Naive thymus-derived CD8-positive, alpha-beta T cell (primary cell): ENCODE data around the gene DHX58. TPM values are rescaled to one million over a fixed set of nuclear protein-coding genes. Genes with fewer than 3 reads are reported as not detected.

ENCODE experiments used
- ATAC-seq, 2 donors: fragments of 150-1000 bp; cut with Tn5 transposase in 1 of 2; sonication (Bioruptor Pico), chemical (Tn5 transposase) in 1 of 2; 1 replicate in 1 of 2; 2 replicates in 1 of 2; pipeline ENCODE4 v1.10.0; 2021; ENCODE audit warnings: mild to moderate bottlenecking in 2 of 2, moderate library complexity in 2 of 2
- POLR2A ChIA-PET: fragments of 350-600 bp; sonication (Branson Sonifier 250); formaldehyde crosslinking; loops from one replicate; lab custom pipeline; 2021; ENCODE audit warnings: antibody characterized with exemption; lab: Charles Lee
- DNase-seq, 10 donors: peaks; one replicate each; pipeline versions ENCODE4 v3.0.0 to v3.0.0-alpha.2; 2020 to 2022
- H3K27ac Mint-ChIP-seq, 10 donors: one replicate each; pipeline ENCODE4 v1.8.0; 2020 to 2022; ENCODE audit warnings: mild to moderate bottlenecking in 10 of 10, mixed read lengths in 10 of 10, moderate library complexity in 4 of 10, inconsistent platforms in 1 of 10
- H3K27me3 Mint-ChIP-seq, 5 donors: one replicate each; pipeline ENCODE4 v1.8.0; 2021 to 2022; ENCODE audit warnings: mixed read lengths in 5 of 5
- H3K36me3 Mint-ChIP-seq, 3 donors: one replicate each; pipeline ENCODE4 v1.8.0; 2020 to 2022; ENCODE audit warnings: mixed read lengths in 3 of 3, mild to moderate bottlenecking in 2 of 3, inconsistent platforms in 1 of 3
- H3K4me1 Mint-ChIP-seq, 4 donors: one replicate each; pipeline ENCODE4 v1.8.0; 2021 to 2022; ENCODE audit warnings: mixed read lengths in 4 of 4
- H3K4me3 Mint-ChIP-seq, 10 donors: one replicate each; pipeline ENCODE4 v1.8.0; 2020 to 2022; ENCODE audit warnings: mild to moderate bottlenecking in 10 of 10, mixed read lengths in 10 of 10, moderate library complexity in 6 of 10, inconsistent platforms in 1 of 10
- H3K9me3 Mint-ChIP-seq, 9 donors: one replicate each; pipeline ENCODE4 v1.8.0; 2020 to 2022; ENCODE audit warnings: mixed read lengths in 9 of 9, mild to moderate bottlenecking in 3 of 9, inconsistent platforms in 1 of 9, moderate library complexity in 1 of 9
- polyA plus RNA-seq, 3 donors: library from polyadenylated mRNA; unstranded; fragments of 300-500 nt; fragmentation: Illumina TruSeq; gene quantifications; one replicate each; pipeline ENCODE4 v1.2.3, GENCODE V29; 2021
- total RNA-seq, 8 experiments: library from RNA in 2 of 8; stranded (reverse) in 2 of 8; gene quantifications; one replicate each; pipeline ENCODE4 v1.2.3 and lab custom pipeline; 2021 to 2026

DHX58 gene
- total and polyA plus RNA-seq, 5 experiments from 2014 or later = 7.3 to 57.3 (median 21.7) TPM

GRCh38 chr17:42055496-42055895 lies 57.0 kb downstream of the DHX58 start:
- POLR2A ChIA-PET = no interaction called here
- Mint-ChIP-seq H3K27ac (peak overlapping the region in 1 of 10 donors; percentile 21), H3K36me3 (no peaks in the 10 kb centered on the region), H3K27me3 (peaks cover 6 to 37% (median 21%) of the 10 kb centered on the region in 5 donors), H3K4me1 (peaks cover 5 to 8% (median 5%) of the 10 kb centered on the region in 4 donors), H3K9me3 (no peaks in the 10 kb centered on the region), H3K4me3 (no peak overlapping the region)
- DNase-seq (no peak), ATAC-seq (no peak)

- Mint-ChIP-seq H3K4me3 (no peak overlapping the region), H3K27me3 (peaks cover 6 to 37% (median 21%) of the 10 kb centered on the region in 5 donors), H3K36me3 (no peaks in the 10 kb centered on the region), H3K27ac (no peak overlapping the region), H3K4me1 (peaks cover 4 to 6% (median 5%) of the 10 kb centered on the region in 4 donors), H3K9me3 (no peaks in the 10 kb centered on the region)
- ATAC-seq (no peak), DNase-seq (no peak)
- POLR2A ChIA-PET = no interaction called here
Measured at GRCh38 chr17:42055027-42055426, 57.5 kb downstream of the DHX58 start.

- DNase-seq (no peak), ATAC-seq (no peak)
- Mint-ChIP-seq H3K27me3 (peaks cover 9 to 44% (median 27%) of the 10 kb centered on the region in 5 donors), H3K36me3 (no peaks in the 10 kb centered on the region), H3K4me3 (no peak overlapping the region), H3K4me1 (peaks cover 4 to 9% (median 7%) of the 10 kb centered on the region in 4 donors), H3K9me3 (no peaks in the 10 kb centered on the region), H3K27ac (no peak overlapping the region)
- POLR2A ChIA-PET = no interaction called here
Measured at GRCh38 chr17:42053731-42054500, 58.6 kb downstream of the DHX58 start.

- ATAC-seq (no peak), DNase-seq (no peak)
- no peaks in the 10 kb centered on the region for H3K36me3 Mint-ChIP-seq
- H3K4me3 Mint-ChIP-seq = no peak overlapping the region
- H3K27me3 Mint-ChIP-seq = peaks cover 9 to 49% (median 27%) of the 10 kb centered on the region in 5 donors
- peak overlapping the region in 1 of 10 donors; percentile 63 for H3K27ac Mint-ChIP-seq
- H3K4me1 Mint-ChIP-seq = peaks cover 4 to 9% (median 7%) of the 10 kb centered on the region in 4 donors
- POLR2A ChIA-PET = no interaction called here
- no peaks in the 10 kb centered on the region for H3K9me3 Mint-ChIP-seq
Measured at GRCh38 chr17:42052346-42052877, 60.1 kb downstream of the DHX58 start.

- POLR2A ChIA-PET = interaction anchor here (1.5 kb wide), 1 partner anchor 11 kb away, joined by 4 read pairs; no protein-coding TSS in a partner anchor
- ATAC-seq (no peak), DNase-seq (no peak)
- peak overlapping the region in 9 of 10 donors; percentile 9 to 87 (median 44) for H3K4me3 Mint-ChIP-seq
- H3K36me3 Mint-ChIP-seq = no peaks in the 10 kb centered on the region
- H3K27me3 Mint-ChIP-seq = peaks cover 9 to 49% (median 27%) of the 10 kb centered on the region in 5 donors
- H3K9me3 Mint-ChIP-seq = no peaks in the 10 kb centered on the region
- H3K27ac Mint-ChIP-seq = peak overlapping the region in 2 of 10 donors; percentile 37 to 63
- peaks cover 4 to 9% (median 7%) of the 10 kb centered on the region in 4 donors for H3K4me1 Mint-ChIP-seq
Measured at GRCh38 chr17:42051645-42052044, 60.9 kb downstream of the DHX58 start.

Other genes starting within 250 kb of the DHX58 start
- gene KLHL11, start 247.3 kb downstream of the DHX58 start, total RNA-seq = 10 to 100 TPM; 21.6 to 22.6 TPM
- gene KLHL11, start 247.3 kb downstream of the DHX58 start, polyA plus RNA-seq = 1 to 10 TPM; 5.0 to 6.3 (median 5.4) TPM
- 10 to 100 TPM; 69.9 to 79.3 TPM for gene ACLY, start 193.8 kb downstream of the DHX58 start, total RNA-seq
- gene ACLY, start 193.8 kb downstream of the DHX58 start, polyA plus RNA-seq = 10 to 100 TPM; 42.7 to 61.3 (median 50.1) TPM
- gene ODAD4, start 182.1 kb downstream of the DHX58 start, total RNA-seq = not detected
- gene ODAD4, start 182.1 kb downstream of the DHX58 start, polyA plus RNA-seq = under 1 TPM in 2 of 3 donors, not detected in 1; 0.08 to 0.09 TPM
- 10 to 100 TPM; 30.6 to 34.1 TPM for gene CNP, start 145.9 kb downstream of the DHX58 start, total RNA-seq
- gene CNP, start 145.9 kb downstream of the DHX58 start, polyA plus RNA-seq = 10 to 100 TPM; 27.0 to 33.6 (median 27.5) TPM
- gene DNAJC7, start 95.3 kb downstream of the DHX58 start, total RNA-seq = 100 to 1,000 TPM; 118 to 129 TPM
- gene DNAJC7, start 95.3 kb downstream of the DHX58 start, polyA plus RNA-seq = 10 to 100 TPM; 63.6 to 70.1 (median 66.2) TPM
- 10 to 100 TPM; 19.1 to 19.2 TPM for gene NKIRAS2, start 92.6 kb downstream of the DHX58 start, total RNA-seq
- gene NKIRAS2, start 92.6 kb downstream of the DHX58 start, polyA plus RNA-seq = 10 to 100 TPM; 20.5 to 30.2 (median 21.9) TPM
- gene C17orf113, start 62.1 kb downstream of the DHX58 start, total RNA-seq = under 1 TPM; 0.52 to 0.94 TPM
- under 1 TPM; 0.09 to 0.33 (median 0.13) TPM for gene C17orf113, start 62.1 kb downstream of the DHX58 start, polyA plus RNA-seq
- gene ZNF385C, start 14.2 kb downstream of the DHX58 start, total RNA-seq = under 1 TPM; 0.18 to 0.36 TPM
- gene ZNF385C, start 14.2 kb downstream of the DHX58 start, polyA plus RNA-seq = under 1 TPM in 2 of 3 donors, not detected in 1; 0.09 to 0.10 TPM
- gene KAT2A, start 8.7 kb upstream of the DHX58 start, total RNA-seq = 10 to 100 TPM; 65.3 to 73.3 TPM
- 10 to 100 TPM in 1 of 3 donors, 1 to 10 TPM in 2; 5.1 to 11.8 (median 8.8) TPM for gene KAT2A, start 8.7 kb upstream of the DHX58 start, polyA plus RNA-seq
- not detected for gene HSPB9, start 10.1 kb upstream of the DHX58 start, total RNA-seq
- gene HSPB9, start 10.1 kb upstream of the DHX58 start, polyA plus RNA-seq = not detected
- gene RAB5C, start 42.3 kb upstream of the DHX58 start, total RNA-seq = 10 to 100 TPM; 63.6 to 73.5 TPM
- gene RAB5C, start 42.3 kb upstream of the DHX58 start, polyA plus RNA-seq = 10 to 100 TPM; 57.3 to 88.4 (median 60.6) TPM
- under 1 TPM; 0.11 to 0.18 TPM for gene KCNH4, start 68.4 kb upstream of the DHX58 start, total RNA-seq
- not detected for gene KCNH4, start 68.4 kb upstream of the DHX58 start, polyA plus RNA-seq
- gene HCRT, start 72.7 kb upstream of the DHX58 start, total RNA-seq = not detected
- not detected for gene HCRT, start 72.7 kb upstream of the DHX58 start, polyA plus RNA-seq
- gene GHDC, start 81.8 kb upstream of the DHX58 start, total RNA-seq = 10 to 100 TPM; 25.8 to 29.6 TPM
- 10 to 100 TPM; 15.3 to 21.5 (median 17.3) TPM for gene GHDC, start 81.8 kb upstream of the DHX58 start, polyA plus RNA-seq
- 100 to 1,000 TPM; 137 to 149 TPM for gene STAT5B, start 163.7 kb upstream of the DHX58 start, total RNA-seq
- 10 to 100 TPM; 66.3 to 94.0 (median 82.8) TPM for gene STAT5B, start 163.7 kb upstream of the DHX58 start, polyA plus RNA-seq
- gene STAT5A, start 175.8 kb upstream of the DHX58 start, total RNA-seq = 100 to 1,000 TPM; 117 to 122 TPM
- 100 to 1,000 TPM in 1 of 3 donors, 10 to 100 TPM in 2; 59.6 to 115 (median 89.1) TPM for gene STAT5A, start 175.8 kb upstream of the DHX58 start, polyA plus RNA-seq